ENCODE data around the gene CELSR1.
"Not testable (repeated sequence)": the region's sequence is repeated elsewhere in the genome, so short reads cannot be mapped to it uniquely, and the experiment has no call there.

The CELSR1 gene

GRCh38 chr22:46409631-46410210, 127.7 kb downstream of the CELSR1 start:
- in situ Hi-C loops (cut with HindIII; ENCODE audit: low sequenced_read_pairs), result no loop called here

- in situ Hi-C loops (cut with HindIII; ENCODE audit: low sequenced_read_pairs), result no loop called here
These were observed 128.6 kb downstream of the CELSR1 start for GRCh38 chr22:46408568-46409506.

- in situ Hi-C loops (cut with HindIII; ENCODE audit: low sequenced_read_pairs), result no loop called here
These were observed 129.7 kb downstream of the CELSR1 start for GRCh38 chr22:46407748-46408147.

- in situ Hi-C loops (cut with HindIII; ENCODE audit: low sequenced_read_pairs), result no loop called here
These were observed 130.6 kb downstream of the CELSR1 start for GRCh38 chr22:46406791-46407190.

GRCh38 chr22:46406349-46406748, 131.1 kb downstream of the CELSR1 start:
- in situ Hi-C loops (cut with HindIII; ENCODE audit: low sequenced_read_pairs), result no loop called here

GRCh38 chr22:46405901-46406300, 131.5 kb downstream of the CELSR1 start:
- in situ Hi-C loops (cut with HindIII; ENCODE audit: low sequenced_read_pairs), result no loop called here

- in situ Hi-C loops (cut with HindIII; ENCODE audit: low sequenced_read_pairs), result not testable (repeated sequence)
These were observed 133.5 kb downstream of the CELSR1 start for GRCh38 chr22:46403880-46404279.

GRCh38 chr22:46402505-46402904, 134.9 kb downstream of the CELSR1 start:
- in situ Hi-C loops (cut with HindIII; ENCODE audit: low sequenced_read_pairs), result no loop called here

GRCh38 chr22:46401370-46401769, 136.1 kb downstream of the CELSR1 start:
- in situ Hi-C loops (cut with HindIII; ENCODE audit: low sequenced_read_pairs), result no loop called here

GRCh38 chr22:46399251-46400024, 138.0 kb downstream of the CELSR1 start:
- in situ Hi-C loops (cut with HindIII; ENCODE audit: low sequenced_read_pairs), result no loop called here

GRCh38 chr22:46397951-46398350, 139.5 kb downstream of the CELSR1 start:
- in situ Hi-C loops (cut with HindIII; ENCODE audit: low sequenced_read_pairs), result no loop called here

- in situ Hi-C loops (cut with HindIII; ENCODE audit: low sequenced_read_pairs), result no loop called here
These were observed 139.9 kb downstream of the CELSR1 start for GRCh38 chr22:46397514-46397913.

- in situ Hi-C loops (cut with HindIII; ENCODE audit: low sequenced_read_pairs), result not testable (repeated sequence)
These were observed 140.4 kb downstream of the CELSR1 start for GRCh38 chr22:46397049-46397448.

GRCh38 chr22:46395145-46395544, 142.3 kb downstream of the CELSR1 start:
- in situ Hi-C loops (cut with HindIII; ENCODE audit: low sequenced_read_pairs), result no loop called here

- in situ Hi-C loops (cut with HindIII; ENCODE audit: low sequenced_read_pairs), result no loop called here
These were observed 142.8 kb downstream of the CELSR1 start for GRCh38 chr22:46394622-46395021.

GRCh38 chr22:46393873-46394272, 143.5 kb downstream of the CELSR1 start:
- in situ Hi-C loops (cut with HindIII; ENCODE audit: low sequenced_read_pairs), result no loop called here

- in situ Hi-C loops (cut with HindIII; ENCODE audit: low sequenced_read_pairs), result no loop called here
These were observed 145.1 kb downstream of the CELSR1 start for GRCh38 chr22:46392137-46392844.

- in situ Hi-C loops (cut with HindIII; ENCODE audit: low sequenced_read_pairs), result no loop called here
These were observed 145.8 kb downstream of the CELSR1 start for GRCh38 chr22:46391486-46392136.

- in situ Hi-C loops (cut with HindIII; ENCODE audit: low sequenced_read_pairs), result no loop called here
These were observed 146.6 kb downstream of the CELSR1 start for GRCh38 chr22:46390652-46391301.

- in situ Hi-C loops (cut with HindIII; ENCODE audit: low sequenced_read_pairs), result no loop called here
These were observed 147.2 kb downstream of the CELSR1 start for GRCh38 chr22:46390105-46390651.

Data from DLD1 (cell line).